NCI-H2196 treated with DMSO at 0.1 percent for 48 hours (cell line): ENCODE results near the gene KLK7.
"Not testable (repeated sequence)": the region's sequence is repeated elsewhere in the genome, so short reads cannot be mapped to it uniquely, and the experiment has no call there.

ENCODE experiments used
- DNase-seq: peaks from one replicate; lab custom pipeline; 2025; ENCODE audit not compliant: unreplicated experiment; lab: John Stamatoyannopoulos, UW

Gene KLK7

DNA sequence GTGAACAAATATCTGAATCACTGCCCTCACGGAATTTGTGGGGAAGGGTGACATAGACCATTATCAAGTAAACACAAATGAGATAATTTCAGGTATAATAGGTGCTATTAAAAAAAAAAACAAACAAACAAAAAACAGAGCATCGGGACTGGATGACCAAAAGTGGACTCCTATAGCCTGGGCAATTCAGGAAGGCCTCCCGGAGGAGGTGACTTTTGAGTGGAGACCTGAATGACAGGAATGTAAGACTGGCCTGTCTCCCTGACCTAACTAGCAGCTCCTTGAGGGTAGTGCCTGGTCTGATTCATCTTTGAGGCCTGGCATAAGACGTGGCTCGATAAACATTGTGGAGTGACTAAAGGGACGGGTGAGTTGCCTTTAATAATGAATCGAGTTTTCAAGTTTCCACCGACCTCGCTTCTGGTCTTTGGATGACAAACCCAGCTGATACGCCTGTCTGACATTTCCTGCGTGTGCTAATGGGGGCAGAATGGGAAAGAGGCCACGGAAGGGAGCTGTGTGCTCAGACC lies 29.0 kb upstream of the KLK7 start:
- DNase-seq: no peak

DNA sequence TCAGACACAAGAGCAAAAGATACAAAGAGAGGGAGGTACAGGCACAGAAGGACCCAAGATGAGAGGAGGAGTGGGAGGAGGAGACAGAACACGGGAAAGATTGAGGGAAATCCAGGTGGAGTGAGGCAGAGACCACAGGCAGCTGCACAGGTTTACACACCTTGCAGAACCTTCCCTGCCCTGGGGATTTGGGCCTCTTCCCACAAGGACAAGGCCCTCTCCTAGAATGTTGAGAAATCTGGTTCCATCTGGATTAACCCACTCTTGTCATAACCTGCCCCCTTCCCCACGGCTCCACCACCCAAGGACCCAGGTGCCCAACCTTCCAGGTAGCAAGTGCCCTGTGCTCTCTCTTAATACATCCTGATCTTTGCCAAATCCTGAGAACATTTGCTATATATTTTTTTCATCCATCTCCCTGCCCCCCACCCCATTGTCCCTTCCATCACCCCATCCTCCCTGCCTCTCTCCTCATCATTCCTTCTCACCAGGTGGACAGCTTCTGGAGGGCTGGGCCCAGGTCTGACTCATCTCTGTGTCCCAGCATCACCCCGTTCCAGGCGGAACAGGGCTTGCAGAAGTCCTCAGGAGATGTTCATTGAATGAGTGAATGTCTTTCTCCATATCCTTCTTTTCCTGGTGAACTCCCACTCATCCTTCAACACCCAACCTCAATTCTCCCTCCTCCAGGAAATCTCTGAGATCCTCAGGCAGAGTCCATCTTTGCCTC lies 26.5 kb upstream of the KLK7 start:
- DNase-seq: no peak

DNA sequence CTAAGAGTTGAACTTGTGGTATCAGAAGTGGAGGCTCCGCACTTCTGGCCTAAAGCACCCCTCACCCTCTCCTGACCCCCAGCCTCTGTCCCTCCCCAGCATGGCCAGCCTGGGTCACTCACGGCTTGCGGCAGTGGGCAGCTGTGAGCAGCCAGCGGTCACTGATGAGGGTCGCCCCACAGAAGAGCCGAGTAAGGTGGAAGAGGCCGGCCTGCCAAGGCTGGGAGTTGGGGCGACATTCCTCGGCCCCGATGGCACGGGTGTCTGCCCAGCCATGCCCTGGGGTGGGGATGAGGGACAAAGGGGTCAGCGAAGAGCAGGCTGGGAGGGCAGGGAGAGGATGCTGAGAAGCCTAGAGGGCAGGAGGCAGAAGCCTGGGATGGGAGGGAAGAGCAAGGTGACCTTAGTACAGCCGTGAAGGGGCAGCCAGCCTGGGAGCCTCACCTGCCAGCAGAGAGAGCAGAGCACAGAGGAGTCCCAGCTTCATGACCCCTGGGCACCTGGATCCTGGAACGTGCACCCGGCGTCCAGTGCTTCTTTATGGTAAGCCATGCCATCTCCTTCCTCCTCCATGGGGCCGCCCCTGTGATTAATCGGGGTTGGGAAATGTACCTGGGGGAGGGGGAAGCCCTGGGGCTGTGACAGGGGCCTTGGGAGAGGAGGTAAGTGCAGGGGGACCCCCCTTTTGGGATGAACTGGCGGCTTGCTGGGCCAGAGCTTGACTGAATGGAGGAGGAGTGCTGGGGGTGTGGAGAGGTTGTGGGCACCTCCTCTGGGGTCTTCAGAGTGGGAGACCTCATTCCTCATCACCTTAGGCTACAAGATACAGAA lies 25.6 kb upstream of the KLK7 start:
- no peak for DNase-seq

DNA sequence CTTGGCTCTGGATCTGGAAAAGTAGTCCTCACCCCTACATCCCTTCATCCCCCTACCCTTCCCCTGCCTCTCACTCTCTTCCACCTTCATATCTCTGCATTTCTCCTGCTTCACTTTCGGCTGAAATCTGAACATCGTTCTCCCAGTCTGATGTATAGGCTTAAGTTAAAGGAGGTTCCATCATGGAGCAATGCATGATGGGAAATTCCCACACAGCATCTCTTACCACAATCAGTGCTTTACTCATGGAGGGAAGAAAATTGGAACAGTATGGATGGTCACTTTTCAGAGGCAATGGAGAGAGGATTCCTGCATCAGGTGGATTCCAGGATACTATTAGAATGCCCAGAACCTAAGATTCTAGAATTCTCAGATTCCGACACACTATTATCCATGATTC lies 23.8 kb upstream of the KLK7 start:
- no peak for DNase-seq

DNA sequence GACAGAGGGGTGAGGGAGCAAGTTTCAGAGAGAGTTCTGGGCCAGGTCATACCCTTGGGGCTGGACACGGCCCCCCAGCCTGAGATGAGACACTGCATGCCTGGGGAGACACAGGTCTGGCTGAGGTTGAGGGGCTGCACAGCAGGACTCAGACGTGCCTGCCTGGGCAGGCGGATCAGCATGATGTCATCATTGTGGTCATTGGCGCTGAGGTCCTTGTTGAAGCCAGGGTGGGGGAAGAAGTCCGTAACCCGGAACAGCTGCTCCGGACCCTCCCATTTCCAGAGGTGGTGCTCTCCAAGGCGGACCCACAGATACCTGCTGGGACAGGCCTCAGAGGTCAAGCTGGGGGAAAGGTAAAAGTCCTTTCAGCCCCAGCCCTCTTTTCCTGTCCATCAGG lies 22.7 kb upstream of the KLK7 start:
- no peak for DNase-seq

DNA sequence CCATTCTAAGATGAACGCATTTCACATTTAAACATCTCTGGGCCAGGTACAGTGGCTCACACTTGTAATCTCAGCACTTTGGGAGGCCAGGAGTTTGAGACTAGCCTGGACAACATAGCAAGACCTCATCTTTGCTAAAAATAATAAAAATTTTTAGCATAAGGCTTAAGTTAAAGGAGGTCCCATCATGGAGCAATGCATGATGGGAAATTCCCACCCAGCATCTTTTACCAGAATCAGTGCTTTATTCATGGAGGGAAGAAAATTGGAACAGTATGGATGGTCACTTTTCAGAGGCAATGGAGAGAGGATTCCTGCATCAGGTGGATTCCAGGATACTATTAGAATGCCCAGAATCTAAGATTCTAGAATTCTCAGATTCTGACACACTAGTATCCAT lies 21.5 kb upstream of the KLK7 start:
- no peak for DNase-seq

DNA sequence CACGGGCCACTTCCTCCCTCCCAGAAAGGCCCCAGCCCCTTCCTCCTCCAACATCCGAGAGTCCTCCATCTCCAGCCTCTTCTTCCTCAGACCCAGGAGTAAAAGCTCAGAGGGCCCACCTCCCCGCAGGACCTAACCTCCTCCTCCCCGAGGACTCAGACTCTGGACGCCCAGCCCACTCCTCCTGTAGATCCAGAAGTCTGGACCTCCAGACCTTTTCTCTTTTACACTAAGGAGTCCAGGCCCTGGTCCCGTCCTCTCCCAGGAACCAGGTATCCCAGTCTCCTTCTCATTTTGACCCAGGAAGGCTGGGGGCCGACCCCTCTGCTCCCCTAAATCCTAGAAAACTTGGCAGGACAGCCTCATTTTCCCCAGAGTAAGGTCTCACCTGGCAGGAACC lies 19.6 kb upstream of the KLK7 start:
- no peak for DNase-seq

DNA sequence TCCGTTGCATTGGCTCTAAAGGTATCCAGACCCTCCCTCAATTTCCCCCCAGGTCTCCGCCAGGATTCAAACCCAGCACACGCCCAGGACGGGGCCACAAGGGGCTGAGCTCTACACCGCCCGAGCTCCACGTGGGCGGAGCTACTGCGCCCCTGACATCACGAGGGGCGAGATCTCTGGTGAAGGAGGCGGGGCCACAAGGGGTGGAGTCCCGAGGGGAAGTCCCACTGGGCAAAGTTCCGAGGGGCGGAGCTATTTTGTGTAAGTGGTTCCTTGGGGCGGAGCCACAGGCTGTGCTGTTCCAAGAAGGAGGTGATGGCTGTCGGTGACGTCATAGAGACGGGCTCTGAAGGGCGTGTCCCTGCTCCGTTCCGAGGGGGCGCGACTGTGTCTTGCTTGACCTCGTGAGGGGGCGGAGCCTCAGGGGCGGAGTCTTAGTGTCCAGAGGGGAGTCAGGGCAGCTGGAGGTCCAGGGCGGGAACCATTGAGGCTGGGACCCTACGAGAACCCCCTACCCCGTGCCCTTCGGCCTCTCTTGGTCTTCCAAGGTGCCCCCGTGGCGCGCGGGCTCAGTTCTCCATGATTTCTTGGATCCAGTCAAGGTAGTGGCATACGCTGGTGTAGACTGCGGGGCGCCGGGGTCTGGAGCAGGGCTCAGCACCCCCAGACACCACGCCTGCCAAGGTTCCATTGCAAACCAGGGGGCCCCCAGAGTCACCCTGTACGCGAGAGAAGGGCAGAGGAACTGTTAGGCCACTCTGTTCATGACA lies 19.0 kb upstream of the KLK7 start:
- no peak for DNase-seq

DNA sequence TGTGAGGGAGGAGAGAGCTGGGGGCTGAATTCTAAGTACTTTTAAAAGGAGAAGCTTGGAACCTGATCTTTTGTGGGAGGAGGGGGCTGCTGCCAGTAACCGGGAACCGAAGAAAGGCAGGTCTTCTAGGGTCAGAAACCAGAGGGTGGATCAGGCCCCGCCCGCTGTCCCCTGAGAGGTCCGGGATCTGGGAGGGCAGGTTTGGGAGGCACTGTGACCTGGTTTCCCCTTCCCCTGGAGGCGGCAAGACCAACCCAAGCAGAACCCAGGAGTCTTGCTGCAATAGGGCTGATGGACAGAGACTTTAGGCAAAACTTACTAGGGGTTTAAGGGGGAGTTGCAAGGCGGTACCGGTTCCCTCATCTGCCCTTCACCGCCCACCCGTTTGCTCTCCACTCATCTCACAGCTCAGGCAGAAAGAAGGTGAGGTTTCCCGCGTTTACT lies 18.4 kb upstream of the KLK7 start:
- no peak for DNase-seq

DNA sequence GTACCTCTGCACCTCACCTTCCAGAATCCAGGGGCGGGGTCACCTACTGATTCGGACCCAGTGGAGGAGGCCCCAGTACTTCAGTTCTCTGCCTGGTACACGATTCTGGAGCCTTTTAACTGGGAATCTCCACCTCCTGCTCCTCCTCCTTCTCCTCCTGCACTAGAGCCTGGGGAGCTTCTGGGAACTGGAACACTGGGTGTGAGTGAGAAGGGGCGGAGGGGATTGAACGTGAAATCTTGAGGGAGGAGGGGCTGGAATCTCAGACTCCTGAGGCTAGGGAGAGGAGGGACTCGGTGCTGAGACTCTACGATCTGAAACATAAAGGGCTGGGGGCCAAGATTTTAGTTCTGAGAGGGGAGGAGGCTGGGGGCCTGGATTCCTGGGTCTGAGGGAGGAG lies 17.8 kb upstream of the KLK7 start, which contains the start of gene KLK8:
TSS of gene KLK8 (minus strand) at position 90 of the 400 bp plus-strand sequence. CDS start 437 bp downstream, outside the sequence.
- no peak for DNase-seq

DNA sequence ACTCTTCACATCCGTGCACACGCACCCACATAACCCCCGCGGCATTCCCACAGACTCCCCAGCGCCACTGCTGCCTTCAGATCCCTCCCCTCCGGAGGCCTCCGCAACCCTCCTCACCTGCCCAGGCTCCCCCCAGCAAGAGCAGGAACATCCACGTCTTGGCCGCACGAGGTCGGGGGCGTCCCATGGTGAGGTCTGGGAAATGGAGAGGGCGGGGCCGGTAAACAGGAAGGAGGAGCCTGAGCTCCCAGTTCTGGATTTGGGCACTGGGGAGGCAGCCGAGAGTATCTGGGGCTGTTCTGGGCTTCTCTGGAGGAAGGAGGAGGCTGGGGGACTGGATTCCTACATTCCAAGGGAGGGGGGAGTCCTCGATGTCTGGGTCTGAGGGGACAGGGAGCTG lies 17.3 kb upstream of the KLK7 start:
- DNase-seq: no peak

DNA sequence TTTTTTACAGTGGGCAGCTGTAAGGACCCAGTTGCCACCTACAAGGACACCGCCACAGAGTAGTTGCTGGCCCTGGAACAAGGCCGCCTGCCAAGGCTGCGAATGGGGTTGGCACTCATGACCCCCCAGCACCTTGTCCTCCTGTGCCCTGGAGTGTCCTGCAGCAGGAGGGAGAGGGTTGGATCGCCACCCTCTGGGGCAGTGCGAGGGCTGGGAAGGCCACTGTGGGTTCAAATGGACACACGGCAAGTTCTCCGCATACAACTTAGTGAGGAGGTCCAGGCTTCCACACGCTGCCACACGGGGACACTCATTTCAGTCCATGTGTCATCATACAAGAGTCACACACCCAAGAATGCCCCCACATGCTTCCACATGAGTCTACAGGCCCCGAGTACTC lies 16.7 kb upstream of the KLK7 start:
- no peak for DNase-seq

DNA sequence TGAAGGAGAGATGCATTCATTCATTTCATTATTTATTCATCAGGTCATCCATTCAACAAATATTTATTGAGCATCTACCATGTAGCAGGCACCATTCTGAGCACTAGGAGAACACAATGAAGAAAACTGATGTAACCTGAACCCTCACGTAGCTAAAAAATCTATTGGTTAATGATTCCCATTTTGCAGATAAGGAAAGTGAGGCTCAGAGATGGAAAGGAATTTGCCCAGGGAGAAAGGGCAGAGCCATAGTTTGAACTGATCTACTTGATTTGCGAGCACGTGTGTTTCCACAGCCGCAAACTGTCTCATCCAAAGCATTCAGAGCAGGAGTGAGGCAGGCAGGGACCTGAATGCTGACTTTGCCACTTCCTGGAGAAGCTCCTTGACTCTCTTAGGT lies 15.0 kb upstream of the KLK7 start:
- DNase-seq: no peak

DNA sequence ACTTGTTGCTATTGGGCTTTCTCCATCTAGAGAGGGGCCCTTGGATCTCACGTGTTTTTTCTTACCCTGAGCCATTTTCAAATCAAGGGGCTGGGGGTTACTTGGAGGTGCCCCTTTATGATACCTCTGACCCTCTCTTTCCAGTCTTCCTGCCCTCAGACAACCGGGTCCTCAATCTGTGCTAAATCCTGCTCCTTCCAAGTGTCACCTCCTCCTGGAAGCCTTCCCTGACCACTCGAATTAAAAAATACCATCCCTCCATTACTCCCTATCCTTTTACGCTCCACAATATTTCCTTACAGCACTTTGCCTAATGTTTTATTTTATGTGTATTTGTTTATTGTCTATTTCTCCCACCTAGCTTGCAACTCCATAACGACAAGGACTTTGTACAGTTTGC lies 14.3 kb upstream of the KLK7 start:
- DNase-seq: no peak

DNA sequence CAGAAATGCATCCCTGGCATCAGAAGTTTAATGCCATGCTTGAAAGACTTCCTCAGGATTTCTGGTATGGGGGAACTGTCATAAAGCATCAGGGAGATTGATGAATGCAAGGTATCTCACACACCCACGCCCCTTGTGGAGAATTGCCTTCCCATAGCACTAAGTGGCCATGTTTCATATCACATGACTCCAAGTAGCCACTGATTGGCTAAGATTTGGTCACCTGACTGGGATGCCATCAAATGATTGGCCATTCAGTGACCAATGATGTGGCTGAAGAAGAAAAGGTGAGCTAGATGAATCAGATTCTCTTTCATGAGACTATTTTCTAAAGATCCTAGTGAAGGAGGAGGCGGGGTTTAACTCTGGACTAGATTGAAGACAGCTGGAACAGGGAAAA lies 10.4 kb upstream of the KLK7 start:
- DNase-seq: no peak

DNA sequence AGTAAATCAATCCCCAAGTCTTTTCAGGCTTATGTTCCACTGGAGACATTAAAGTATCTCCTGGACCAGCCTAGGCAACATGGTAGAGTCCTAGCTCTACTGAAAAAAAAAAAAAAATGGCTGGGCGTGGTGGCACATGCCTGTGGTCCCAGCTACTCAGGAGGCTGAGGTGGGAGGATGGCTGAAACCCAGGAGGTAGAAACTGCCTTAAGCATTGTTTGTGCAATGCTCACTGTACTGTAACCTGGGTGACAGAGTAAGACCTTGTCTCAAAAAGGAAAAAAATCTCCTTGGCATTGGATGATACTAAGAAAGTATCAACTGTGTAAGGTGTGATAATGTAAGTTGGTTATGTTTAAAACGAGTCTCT lies 8.9 kb upstream of the KLK7 start:
- no peak for DNase-seq

DNA sequence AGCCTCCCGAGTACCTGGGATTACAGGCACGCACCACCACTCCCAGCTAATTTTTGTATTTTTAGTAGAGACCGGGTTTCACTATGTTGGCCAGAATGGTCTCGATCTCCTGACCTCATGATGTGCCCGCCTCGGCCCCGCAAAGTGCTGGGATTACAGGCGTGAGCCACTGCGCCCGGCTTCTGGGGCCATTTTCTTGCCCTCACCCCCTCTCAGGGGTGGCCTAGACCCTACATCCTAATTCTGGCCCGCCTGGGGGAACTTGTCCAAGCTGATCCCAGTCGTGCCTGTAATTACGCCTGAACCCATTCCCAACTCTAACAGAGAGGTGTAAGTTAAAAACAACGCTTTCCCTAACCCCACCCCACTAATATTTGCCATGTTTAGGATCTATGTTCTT lies 699 bp upstream of the KLK7 start:
- not testable (repeated sequence) for DNase-seq

DNA sequence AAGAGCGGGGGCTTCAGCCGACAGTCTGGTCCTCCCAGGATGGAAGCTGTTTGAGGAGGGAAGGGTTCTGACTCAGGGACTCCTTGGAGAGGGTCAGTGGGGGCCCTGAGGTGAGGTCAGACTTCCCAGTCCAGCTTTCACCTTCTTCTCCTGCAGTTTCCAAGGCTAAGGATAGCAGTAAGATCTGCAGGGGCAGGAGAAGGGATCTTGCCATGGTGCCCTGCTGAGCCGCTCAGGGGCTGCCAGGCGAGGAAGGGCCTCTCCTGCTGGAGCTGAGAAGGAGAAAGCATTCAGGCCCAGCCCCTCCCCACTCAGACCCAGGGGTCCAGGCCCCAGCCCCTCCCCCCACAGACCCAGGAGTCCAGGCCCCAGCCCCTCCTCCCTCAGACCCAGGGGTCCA lies 1.5 kb downstream of the KLK7 start:
- DNase-seq: no peak

DNA sequence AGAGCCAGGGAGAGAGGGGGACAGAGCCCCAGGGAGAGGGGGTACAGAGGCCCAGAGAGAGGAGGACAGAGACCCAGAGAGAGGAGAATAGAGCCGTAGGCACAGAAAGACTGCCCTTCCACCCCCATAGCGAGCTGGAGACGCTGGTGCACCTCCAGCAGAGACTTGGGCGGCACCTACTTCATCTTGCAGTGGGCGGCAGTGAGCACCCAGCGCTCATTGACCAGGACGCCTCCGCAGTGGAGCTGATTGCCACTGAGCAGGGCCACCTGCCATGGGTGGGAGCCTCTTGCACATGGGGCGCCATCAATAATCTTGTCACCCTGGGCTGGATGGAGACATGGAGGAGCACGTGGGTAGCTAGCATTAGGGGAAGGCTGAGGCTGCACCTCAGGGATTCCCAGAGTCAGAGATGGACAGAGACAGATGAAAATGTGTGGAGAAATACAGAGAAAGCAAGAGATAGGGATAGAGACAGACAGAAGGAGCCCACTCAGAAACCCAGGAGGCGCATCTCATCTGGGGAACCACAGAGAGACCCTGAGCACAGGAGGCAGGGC lies 2.0 kb downstream of the KLK7 start:
- DNase-seq: no peak

DNA sequence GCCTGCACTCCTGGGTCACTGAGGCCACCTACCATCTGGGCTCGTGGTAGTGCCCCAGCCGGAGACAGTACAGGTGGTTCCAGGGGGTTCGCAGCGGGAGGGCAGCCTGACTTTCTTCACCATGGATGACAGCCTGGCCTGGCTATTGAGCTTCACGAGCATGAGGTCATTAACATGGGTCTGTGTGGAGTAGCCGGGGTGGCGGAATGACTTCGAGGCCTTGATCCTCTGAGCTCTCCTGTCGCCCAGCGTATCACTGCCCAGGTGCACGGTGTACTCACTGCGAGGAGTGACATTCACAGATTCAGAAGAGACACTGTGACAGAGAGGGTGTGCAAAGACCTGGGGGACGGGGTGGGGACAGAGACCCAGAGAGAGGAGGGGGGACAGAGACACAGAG lies 3.5 kb downstream of the KLK7 start:
- no peak for DNase-seq

DNA sequence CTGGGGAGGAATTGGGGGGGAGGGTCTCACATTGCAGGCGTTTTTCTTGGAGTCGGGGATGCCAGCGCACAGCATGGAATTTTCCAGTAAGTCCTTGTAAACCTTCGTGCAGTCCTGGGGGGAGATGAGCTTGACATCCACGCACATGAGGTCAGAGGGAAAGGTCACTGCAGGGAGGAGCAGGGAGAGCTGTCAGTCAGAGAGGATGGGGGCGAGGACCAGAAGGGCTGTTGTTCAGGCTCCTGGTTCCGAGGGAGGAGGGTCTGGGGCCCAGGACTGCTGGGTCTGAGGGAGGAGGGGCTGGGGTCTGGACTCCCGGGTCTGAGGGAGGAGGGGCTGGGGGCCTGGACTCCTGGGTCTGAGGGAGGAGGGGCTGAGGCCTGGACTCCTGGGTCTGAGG lies 4.0 kb downstream of the KLK7 start:
- no peak for DNase-seq
